Spleen (tissue), 11 donors: ENCODE results near the gene PITRM1. TPM values are rescaled to one million over a fixed set of nuclear protein-coding genes. Genes with fewer than 3 reads are reported as not detected.

Experiments used
- DNase-seq: peaks from one replicate; pipeline ENCODE4 v3.0.0-alpha.2; 2020
- H3K27ac ChIP-seq, 8 donors: fragments of 200-600 bp; sonication (generic) in 7 of 8; 1 replicate in 4 of 8; 2 replicates in 4 of 8; pipeline versions ENCODE4 v1.5.0 to v1.8.0; 2016 to 2021; ENCODE audit warnings: inconsistent platforms in 4 of 8, mild to moderate bottlenecking in 4 of 8, moderate library complexity in 1 of 8
- H3K27me3 ChIP-seq, 7 donors: fragments of 200-600 bp; sonication (generic) in 6 of 7; replicated peaks in 1 of 7; 1 replicate in 4 of 7; 2 replicates in 3 of 7; pipeline versions ENCODE4 v1.5.0 to v1.8.0; 2016 to 2021; ENCODE audit warnings: inconsistent platforms in 3 of 7, mild to moderate bottlenecking in 1 of 7
- H3K36me3 ChIP-seq, 6 donors: fragments of 200-600 bp; sonication (generic) in 5 of 6; 1 replicate in 4 of 6; 2 replicates in 2 of 6; pipeline versions ENCODE4 v1.5.0 to v1.8.0; 2016 to 2021; ENCODE audit warnings: inconsistent platforms in 2 of 6
- H3K4me1 ChIP-seq, 6 donors: fragments of 200-600 bp; sonication (generic) in 5 of 6; 1 replicate in 3 of 6; 2 replicates in 3 of 6; pipeline versions ENCODE4 v1.5.0 to v1.8.0; 2016 to 2021; ENCODE audit warnings: inconsistent platforms in 3 of 6
- H3K4me3 ChIP-seq, 8 donors: fragments of 200-600 bp; sonication (generic) in 7 of 8; 1 replicate in 4 of 8; 2 replicates in 4 of 8; pipeline versions ENCODE4 v1.5.0 to v1.8.0; 2016 to 2021; ENCODE audit warnings: inconsistent platforms in 4 of 8, mild to moderate bottlenecking in 4 of 8, moderate library complexity in 2 of 8
- H3K9me3 ChIP-seq, 8 donors: fragments of 200-600 bp; sonication (generic) in 7 of 8; 1 replicate in 4 of 8; 2 replicates in 4 of 8; pipeline versions ENCODE4 v1.5.0 to v1.8.0; 2016 to 2021; ENCODE audit warnings: inconsistent platforms in 4 of 8
- POLR2A ChIP-seq, 3 donors: fragments of 450-650 bp; IDR thresholded peaks; one replicate each; pipeline ENCODE4 v1.5.1; 2017; ENCODE audit warnings: antibody characterized with exemption in 3 of 3, mild to moderate bottlenecking in 1 of 3
- POLR2AphosphoS5 ChIP-seq, 3 donors: sonication (generic); formaldehyde crosslinking; IDR thresholded peaks; one replicate each; pipeline ENCODE4 v1.5.1; 2017; ENCODE audit warnings: antibody characterized with exemption in 3 of 3
- WGBS, 5 donors: extraction: QIAGEN DNeasy Blood & Tissue Kit in 3 of 5; methylation state at CpG; one replicate each; pipeline versions ENCODE4 v1.1.5 to v1.1.7; 2013 to 2018; 5-methylcytosine and 5-hydroxymethylcytosine counted together
- intact Hi-C: fragments of 100-400 bp; cut with DNase I; formaldehyde crosslinking; loops from one replicate; pipeline ENCODE4 v1.15.0; 2023; ENCODE audit warnings: low total_unique reads
- polyA plus RNA-seq, 3 donors: library from polyadenylated mRNA; stranded (reverse); fragments of 200-250 nt; gene quantifications; one replicate each; pipeline ENCODE4 v1.2.1, GENCODE V29; 2013
- total RNA-seq, 7 donors: library from RNA; depleted of rRNA in 3 of 7; stranded (reverse); fragments of >200 nt in 3 of 7; fragmentation: NEBNext Ultra II Directional in 4 of 7; extraction: Animal tissue kit (Norgen Biotek cat#: 25700) in 4 of 7; gene quantifications; one replicate each; pipeline versions ENCODE4 v1.1.0 to v1.2.1, GENCODE V29; 2016 to 2021
- TF ChIP-seq, protein P1 (sequence below), 11 experiments: fragments of 200-600 bp in 7 of 11; fragments of 450-650 bp in 4 of 11; sonication (generic) in 4 of 11; IDR thresholded peaks in 8 of 11; conservative IDR thresholded peaks in 3 of 11; 1 replicate in 7 of 11; 2 replicates in 4 of 11; pipeline versions ENCODE4 v1.4.0 to v1.8.0; 2016 to 2021; ENCODE audit warnings: antibody characterized with exemption in 11 of 11, inconsistent platforms in 4 of 11, mild to moderate bottlenecking in 1 of 11
- donor health status: healthy with polysubstance abuse.
- donor health status: DM: no; HTN: no; CAD: no; lungs with moderate emphysema.
- donor health status: DM: no; HTN: no; CAD: no.
- donor health status: Bipolar disorder and iron deficiency.
- donor health status: healthy.
- donor health status: DM: no; HTN: no; CAD: no.
- donor health status: DM: yes; HTN: yes; CAD: no.

PITRM1 gene
- total and polyA plus RNA-seq, 10 donors: 38.5 to 63.2 (median 52.0) TPM

DNA sequence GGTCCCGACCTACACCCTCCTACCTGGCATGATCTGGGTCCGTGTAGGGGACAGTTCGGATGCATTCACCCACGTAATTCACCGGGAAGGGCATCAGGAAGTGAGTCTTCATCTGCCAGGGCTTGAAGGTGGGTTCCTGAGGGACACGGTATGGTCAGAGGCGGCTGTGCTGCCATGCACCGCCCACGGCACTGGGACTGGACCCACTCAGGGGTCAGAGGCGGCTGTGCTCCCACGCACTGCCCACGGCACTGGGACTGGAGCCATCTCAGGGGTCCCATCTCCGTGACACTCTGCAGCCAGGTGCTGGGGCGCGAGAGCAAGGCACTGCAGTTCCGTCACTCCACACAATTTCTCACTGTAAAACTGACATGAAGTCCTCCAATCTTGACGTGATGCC, 29.2 kb downstream of the PITRM1 start:
- Histone ChIP-seq H3K4me3 (no peak overlapping the region), H3K9me3 (no peaks in the 10 kb centered on the region), H3K36me3 (peaks cover 7 to 100% (median 100%) of the 10 kb centered on the region in 6 donors), H3K27me3 (no peaks in the 10 kb centered on the region), H3K4me1 (no peaks in the 10 kb centered on the region), H3K27ac (no peak overlapping the region)
- DNase-seq: no peak
- 93 to 96% (median 95%) methylated on average over 15 to 17 of the region's 17 CpGs for WGBS, 5 donors
- intact Hi-C loops: no loop called here
- peak in 1 of 3 donors; percentile 33 for TF ChIP-seq POLR2AphosphoS5 (IDR thresholded peaks at IDR 0.05)
- TF ChIP-seq, protein P1, sequence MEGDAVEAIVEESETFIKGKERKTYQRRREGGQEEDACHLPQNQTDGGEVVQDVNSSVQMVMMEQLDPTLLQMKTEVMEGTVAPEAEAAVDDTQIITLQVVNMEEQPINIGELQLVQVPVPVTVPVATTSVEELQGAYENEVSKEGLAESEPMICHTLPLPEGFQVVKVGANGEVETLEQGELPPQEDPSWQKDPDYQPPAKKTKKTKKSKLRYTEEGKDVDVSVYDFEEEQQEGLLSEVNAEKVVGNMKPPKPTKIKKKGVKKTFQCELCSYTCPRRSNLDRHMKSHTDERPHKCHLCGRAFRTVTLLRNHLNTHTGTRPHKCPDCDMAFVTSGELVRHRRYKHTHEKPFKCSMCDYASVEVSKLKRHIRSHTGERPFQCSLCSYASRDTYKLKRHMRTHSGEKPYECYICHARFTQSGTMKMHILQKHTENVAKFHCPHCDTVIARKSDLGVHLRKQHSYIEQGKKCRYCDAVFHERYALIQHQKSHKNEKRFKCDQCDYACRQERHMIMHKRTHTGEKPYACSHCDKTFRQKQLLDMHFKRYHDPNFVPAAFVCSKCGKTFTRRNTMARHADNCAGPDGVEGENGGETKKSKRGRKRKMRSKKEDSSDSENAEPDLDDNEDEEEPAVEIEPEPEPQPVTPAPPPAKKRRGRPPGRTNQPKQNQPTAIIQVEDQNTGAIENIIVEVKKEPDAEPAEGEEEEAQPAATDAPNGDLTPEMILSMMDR (IDR thresholded peaks at IDR 0.05 in 8 of 11, conservative IDR thresholded peaks at IDR 0.05 in 3 of 11): no peak

- H3K36me3 ChIP-seq: peaks cover 11 to 100% (median 100%) of the 10 kb centered on the region in 6 donors
- WGBS, 5 donors: 76 to 86% (median 84%) methylated on average over 13 to 14 of the region's 14 CpGs
- DNase-seq: no peak
Observed at GRCh38 chr10:3142146-3142875, 30.3 kb downstream of the PITRM1 start.

GRCh38 chr10:3141351-3142005, 31.1 kb downstream of the PITRM1 start:
- Histone ChIP-seq H3K9me3 (no peaks in the 10 kb centered on the region), H3K4me3 (no peak overlapping the region), H3K27ac (no peak overlapping the region), H3K36me3 (peaks cover 11 to 100% (median 100%) of the 10 kb centered on the region in 6 donors), H3K4me1 (no peaks in the 10 kb centered on the region), H3K27me3 (no peaks in the 10 kb centered on the region)
- no peak for DNase-seq
- TF ChIP-seq, protein P1 (IDR thresholded peaks at IDR 0.05 in 8 of 11, conservative IDR thresholded peaks at IDR 0.05 in 3 of 11): no peak
- TF ChIP-seq POLR2AphosphoS5 (IDR thresholded peaks at IDR 0.05) (peak in 1 of 3 donors; percentile 26), POLR2A (IDR thresholded peaks at IDR 0.05) (no peak)
- WGBS, 5 donors: 90 to 96% (median 94%) methylated on average over 21 of the region's 21 CpGs
- intact Hi-C loops: no loop called here

More at GRCh38 chr10:3142146-3142875, 30.3 kb downstream of the PITRM1 start:
- intact Hi-C loops: no loop called here
- no peaks in the 10 kb centered on the region for H3K9me3 ChIP-seq
- TF ChIP-seq, protein P1 (IDR thresholded peaks at IDR 0.05 in 8 of 11, conservative IDR thresholded peaks at IDR 0.05 in 3 of 11): no peak
- no peak for TF ChIP-seq POLR2A (IDR thresholded peaks at IDR 0.05)
- TF ChIP-seq POLR2AphosphoS5 (IDR thresholded peaks at IDR 0.05): peak in 1 of 3 donors; percentile 6
- no peak overlapping the region for H3K27ac ChIP-seq
- H3K4me1 ChIP-seq: no peaks in the 10 kb centered on the region
- H3K4me3 ChIP-seq: no peak overlapping the region
- no peaks in the 10 kb centered on the region for H3K27me3 ChIP-seq

DNA sequence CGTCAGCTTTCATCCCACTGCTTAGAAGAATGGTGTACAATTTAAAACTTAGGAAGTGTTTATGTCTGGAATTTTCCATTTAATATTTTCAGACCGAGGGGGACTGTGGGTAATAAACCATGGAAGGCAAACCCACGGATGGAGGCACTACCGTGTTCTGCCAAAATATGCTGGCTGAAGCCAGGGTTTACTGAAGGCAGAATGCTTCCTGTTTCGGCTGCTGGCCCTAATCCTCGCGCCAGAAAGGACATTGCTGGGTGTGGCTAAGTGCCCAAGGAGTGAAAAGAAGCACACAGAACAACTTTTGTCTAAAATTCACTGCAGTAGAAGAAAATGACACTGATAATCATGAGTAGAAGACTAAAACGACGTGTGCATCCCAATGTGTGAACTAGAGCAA, 32.3 kb downstream of the PITRM1 start:
- no peaks in the 10 kb centered on the region for H3K9me3 ChIP-seq
- no peaks in the 10 kb centered on the region for H3K4me1 ChIP-seq
- intact Hi-C loops: no loop called here
- 87 to 95% (median 92%) methylated on average over 9 of the region's 9 CpGs for WGBS, 5 donors
- no peak for DNase-seq
- peaks cover 7 to 100% (median 100%) of the 10 kb centered on the region in 6 donors for H3K36me3 ChIP-seq
- no peaks in the 10 kb centered on the region for H3K27me3 ChIP-seq
- TF ChIP-seq POLR2AphosphoS5 (IDR thresholded peaks at IDR 0.05) (no peak), POLR2A (IDR thresholded peaks at IDR 0.05) (no peak)
- TF ChIP-seq, protein P1 (IDR thresholded peaks at IDR 0.05 in 8 of 11, conservative IDR thresholded peaks at IDR 0.05 in 3 of 11): no peak
- H3K4me3 ChIP-seq: no peak overlapping the region
- H3K27ac ChIP-seq: no peak overlapping the region
